Fibroblast of the aortic adventitia (primary cell): ENCODE measurements around the gene XAGE3. TPM values are rescaled to one million over a fixed set of nuclear protein-coding genes. Genes with fewer than 3 reads are reported as not detected.
"Not testable (repeated sequence)": the region's sequence is repeated elsewhere in the genome, so short reads cannot be mapped to it uniquely, and the experiment has no call there.

Experiments used
- DNase-seq: peaks from one replicate; pipeline ENCODE4 v3.0.0-alpha.2; 2010; ENCODE audit warnings: low read depth
- H3K4me3 ChIP-seq: 2 replicates; pipeline ENCODE4 v1.5.1; 2011; ENCODE audit warnings: low read depth, mild to moderate bottlenecking, control low read depth, low read length, moderate library complexity
- CTCF ChIP-seq: IDR thresholded peaks from 2 replicates; pipeline ENCODE4 v1.5.1; 2011; ENCODE audit warnings: mild to moderate bottlenecking, low read length, control low read depth, inconsistent platforms; ENCODE audit not compliant: insufficient read depth
- total RNA-seq: library from RNA; depleted of rRNA; stranded (reverse); fragments of >200 nt; gene quantifications from 2 replicates; pipeline ENCODE4 v1.2.3, GENCODE V29; 2012; ENCODE audit warnings: low replicate concordance

Gene XAGE3
- not detected in 2 replicates for total RNA-seq

- no peak for TF ChIP-seq CTCF
- H3K4me3 ChIP-seq, result no peak within 1 kb of the TSS
- DNase-seq, result no peak
Measured at GRCh38 chrX:52867610-52868348, at the start of gene XAGE3. Gene XAGE3, minus strand, starts transcription at chrX:52868083. Its CDS starts 950 bp downstream, at chrX:52867133.

- H3K4me3 ChIP-seq, DNase-seq: not testable (repeated sequence)
Measured at GRCh38 chrX:52914704-52915103, 46.8 kb upstream of the XAGE3 start.

- not testable (repeated sequence) for H3K4me3 ChIP-seq, DNase-seq
Measured at GRCh38 chrX:52913681-52914080, 45.8 kb upstream of the XAGE3 start.

- not testable (repeated sequence) for H3K4me3 ChIP-seq, DNase-seq
Measured at GRCh38 chrX:52909313-52909969, 41.6 kb upstream of the XAGE3 start.

- DNase-seq, H3K4me3 ChIP-seq: not testable (repeated sequence)
Measured at GRCh38 chrX:52907900-52908299, 40.0 kb upstream of the XAGE3 start.

GRCh38 chrX:52907137-52907536, 39.3 kb upstream of the XAGE3 start:
- H3K4me3 ChIP-seq, DNase-seq: not testable (repeated sequence)

GRCh38 chrX:52906072-52906471, 38.2 kb upstream of the XAGE3 start:
- not testable (repeated sequence) for H3K4me3 ChIP-seq, DNase-seq

GRCh38 chrX:52905531-52905930, 37.6 kb upstream of the XAGE3 start:
- not testable (repeated sequence) for DNase-seq, H3K4me3 ChIP-seq

- not testable (repeated sequence) for H3K4me3 ChIP-seq, DNase-seq
Measured at GRCh38 chrX:52896855-52897709, 29.2 kb upstream of the XAGE3 start, which contains the start of gene FAM156B. Gene FAM156B, plus strand, starts transcription at chrX:52897330. Its CDS starts 9,896 bp downstream, at chrX:52907226.

GRCh38 chrX:52896438-52896837, 28.6 kb upstream of the XAGE3 start:
- DNase-seq, H3K4me3 ChIP-seq: not testable (repeated sequence)

- not testable (repeated sequence) for H3K4me3 ChIP-seq, DNase-seq
Measured at GRCh38 chrX:52888090-52888489, 20.2 kb upstream of the XAGE3 start.

- not testable (repeated sequence) for DNase-seq, H3K4me3 ChIP-seq
Measured at GRCh38 chrX:52887459-52887858, 19.6 kb upstream of the XAGE3 start.

- not testable (repeated sequence) for DNase-seq, H3K4me3 ChIP-seq
Measured at GRCh38 chrX:52876386-52876785, 8.5 kb upstream of the XAGE3 start.

GRCh38 chrX:52875436-52875835, 7.6 kb upstream of the XAGE3 start:
- H3K4me3 ChIP-seq, DNase-seq: not testable (repeated sequence)
